Panc1 (cell line): ENCODE measurements around the gene MCCC2.

Source experiments
- CTCF ChIP-seq: fragments of 450-650 bp; IDR thresholded peaks from 2 replicates; pipeline ENCODE4 v1.5.1; 2017; ENCODE audit warnings: mild to moderate bottlenecking
- POLR2AphosphoS5 ChIP-seq: IDR thresholded peaks from 2 replicates; pipeline ENCODE4 v1.6.1; 2012; ENCODE audit warnings: mild to moderate bottlenecking, low read depth, low read length, moderate library complexity
- REST ChIP-seq, 2 experiments: IDR thresholded peaks; 2 replicates each; pipeline ENCODE4 v1.6.1; 2011 to 2012; ENCODE audit warnings: low read depth in 2 of 2, control low read depth in 1 of 2, low read length in 1 of 2, mild to moderate bottlenecking in 1 of 2, moderate library complexity in 1 of 2; ENCODE audit not compliant: insufficient read depth in 1 of 2
- SIN3A ChIP-seq: IDR thresholded peaks from 2 replicates; pipeline ENCODE4 v1.6.1; 2012; ENCODE audit warnings: low read depth, mild to moderate bottlenecking, low read length, moderate library complexity, borderline replicate concordance; ENCODE audit not compliant: insufficient read depth
- TCF7L2 ChIP-seq: IDR thresholded peaks from 2 replicates; pipeline ENCODE4 v1.6.1; 2011; ENCODE audit warnings: mild to moderate bottlenecking, low read depth, low read length, inconsistent platforms

- no peak for TF ChIP-seq CTCF
- TF ChIP-seq SIN3A: no peak
- TF ChIP-seq REST (IDR thresholded peaks at IDR 0.05; ENCODE audit: insufficient read depth in 1 of 2, low read depth in 2 of 2, low read length in 1 of 2): no peak
- TF ChIP-seq POLR2AphosphoS5: no peak
- no peak for TF ChIP-seq TCF7L2
Measured at GRCh38 chr5:71645030-71645429, 57.9 kb downstream of the MCCC2 start.
